Lung microvascular endothelial cell (primary cell): ENCODE measurements around the gene C2CD2. TPM values are rescaled to one million over a fixed set of nuclear protein-coding genes. Genes with fewer than 3 reads are reported as not detected.
"Not testable (repeated sequence)": the region's sequence is repeated elsewhere in the genome, so short reads cannot be mapped to it uniquely, and the experiment has no call there.

Experiments used
- DNase-seq, 2 donors: peaks; one replicate each; pipeline versions ENCODE4 v3.0.0 to v3.0.0-alpha.2; 2010; ENCODE audit warnings: low read depth in 2 of 2
- total RNA-seq: library from RNA; depleted of rRNA; stranded (reverse); fragments of >200 nt; gene quantifications from 2 replicates; pipeline ENCODE4 v1.2.1, GENCODE V29; 2014

Gene C2CD2
- total RNA-seq, 1 donor from 2014 or later: 34.3 TPM

- no peak for DNase-seq
These were observed 21.8 kb upstream of the C2CD2 start for GRCh38 chr21:41975391-41976272.

GRCh38 chr21:41974752-41975053 lies 20.9 kb upstream of the C2CD2 start:
- no peak for DNase-seq

- peak in 1 of 2 donors; percentile 38 for DNase-seq
These were observed 20.3 kb upstream of the C2CD2 start for GRCh38 chr21:41973861-41974751.

GRCh38 chr21:41973427-41973831 lies 19.6 kb upstream of the C2CD2 start:
- DNase-seq: no peak

GRCh38 chr21:41972511-41973205 lies 18.8 kb upstream of the C2CD2 start:
- DNase-seq: no peak

- no peak for DNase-seq
These were observed 18.1 kb upstream of the C2CD2 start for GRCh38 chr21:41971891-41972290.

- no peak for DNase-seq
These were observed 17.2 kb upstream of the C2CD2 start for GRCh38 chr21:41970751-41971653.

GRCh38 chr21:41970106-41970391 lies 16.2 kb upstream of the C2CD2 start:
- no peak for DNase-seq

- DNase-seq: no peak
These were observed 13.9 kb upstream of the C2CD2 start for GRCh38 chr21:41967708-41968107.

GRCh38 chr21:41966872-41967621 lies 13.2 kb upstream of the C2CD2 start:
- no peak for DNase-seq

GRCh38 chr21:41966041-41966833 lies 12.4 kb upstream of the C2CD2 start:
- DNase-seq: no peak

GRCh38 chr21:41965461-41966013 lies 11.7 kb upstream of the C2CD2 start:
- no peak for DNase-seq

GRCh38 chr21:41965045-41965444 lies 11.2 kb upstream of the C2CD2 start:
- no peak for DNase-seq

- no peak for DNase-seq
These were observed 10.4 kb upstream of the C2CD2 start for GRCh38 chr21:41964171-41964570.

GRCh38 chr21:41962425-41962966 lies 8.7 kb upstream of the C2CD2 start:
- DNase-seq: no peak

- DNase-seq: no peak
These were observed 7.9 kb upstream of the C2CD2 start for GRCh38 chr21:41961753-41962152.

GRCh38 chr21:41961282-41961701 lies 7.5 kb upstream of the C2CD2 start:
- DNase-seq: peak; percentile 54 to 97

GRCh38 chr21:41960386-41960785 lies 6.6 kb upstream of the C2CD2 start:
- no peak for DNase-seq

GRCh38 chr21:41959697-41960096 lies 5.9 kb upstream of the C2CD2 start:
- not testable (repeated sequence) for DNase-seq
